Activated naive CD4-positive, alpha-beta T cell treated with anti-CD3 and anti-CD28 coated beads, Interleukin-2, amount 50 U/mL, for 72 hours (primary cell): ENCODE results near the gene RREB1. TPM values are rescaled to one million over a fixed set of nuclear protein-coding genes. Genes with fewer than 3 reads are reported as not detected.

Source experiments
- ATAC-seq, 2 donors: fragments of 150-1000 bp; cut with Tn5 transposase; 2 replicates each; pipeline ENCODE4 v1.10.0; 2021; ENCODE audit warnings: mild to moderate bottlenecking in 2 of 2, moderate library complexity in 2 of 2
- DNase-seq, 2 donors: peaks; one replicate each; pipeline ENCODE4 v3.0.0; 2021 to 2022; ENCODE audit warnings: low spot score in 2 of 2
- H3K27ac Mint-ChIP-seq, 2 donors: one replicate each; pipeline ENCODE4 v1.8.0; 2022; ENCODE audit warnings: mild to moderate bottlenecking in 2 of 2, mixed read lengths in 2 of 2
- H3K36me3 Mint-ChIP-seq, 2 donors: one replicate each; pipeline ENCODE4 v1.8.0; 2022; ENCODE audit warnings: mixed read lengths in 2 of 2
- H3K9me3 Mint-ChIP-seq, 2 donors: one replicate each; pipeline ENCODE4 v1.8.0; 2022; ENCODE audit warnings: mixed read lengths in 2 of 2
- total RNA-seq, 2 donors: library from RNA; stranded (reverse); gene quantifications; one replicate each; pipeline ENCODE4 v1.2.3, GENCODE V29; 2022

Gene RREB1
- total RNA-seq, 2 donors from 2014 or later: 15.0 to 22.4 TPM

DNA sequence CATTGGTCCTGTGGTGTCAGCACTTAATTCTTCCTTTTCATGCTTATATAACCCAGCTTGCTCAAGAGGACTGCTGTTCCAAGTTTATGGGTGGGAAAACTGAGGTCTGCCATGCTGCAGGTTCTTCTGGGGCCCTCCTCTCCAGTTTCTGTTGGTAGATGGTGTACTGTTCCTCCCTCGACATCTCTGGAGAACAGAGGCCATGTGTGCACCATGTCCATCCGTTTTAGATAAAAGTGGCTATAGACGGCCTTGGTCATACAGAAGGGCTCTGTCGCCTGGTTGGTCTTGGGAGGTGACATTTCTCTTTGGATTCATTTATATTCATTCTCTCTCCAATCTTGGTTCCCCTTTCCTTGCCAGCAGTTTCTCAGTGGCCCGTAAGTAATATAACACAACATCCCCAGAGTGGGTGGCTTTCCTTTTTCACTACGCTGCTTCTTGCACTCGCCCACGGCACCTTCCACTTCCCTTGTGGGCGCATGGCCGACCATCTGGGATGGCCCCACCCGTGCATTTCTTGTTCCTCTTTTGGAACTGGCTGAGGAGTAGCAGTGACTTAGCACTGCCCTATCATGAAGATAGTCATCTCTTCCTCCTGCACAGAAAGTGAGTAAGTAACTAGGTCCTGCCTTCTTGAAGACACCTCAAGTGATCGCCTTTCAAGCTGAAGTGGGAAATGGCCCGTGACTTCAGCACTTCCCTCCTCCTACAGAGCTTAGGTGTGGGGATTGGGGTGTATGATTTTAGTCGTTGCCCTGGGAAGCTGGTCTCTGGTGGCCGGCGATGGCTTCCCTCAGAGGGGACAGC is 94.2 kb downstream of the RREB1 start:
- ATAC-seq (peak; percentile 53 to 81), DNase-seq (no peak)
- peak overlapping the region; percentile 29 to 84 for H3K27ac Mint-ChIP-seq
- H3K9me3 Mint-ChIP-seq: no peaks in the 10 kb centered on the region
- peaks cover 10 to 12% of the 10 kb centered on the region in 2 donors for H3K36me3 Mint-ChIP-seq

DNA sequence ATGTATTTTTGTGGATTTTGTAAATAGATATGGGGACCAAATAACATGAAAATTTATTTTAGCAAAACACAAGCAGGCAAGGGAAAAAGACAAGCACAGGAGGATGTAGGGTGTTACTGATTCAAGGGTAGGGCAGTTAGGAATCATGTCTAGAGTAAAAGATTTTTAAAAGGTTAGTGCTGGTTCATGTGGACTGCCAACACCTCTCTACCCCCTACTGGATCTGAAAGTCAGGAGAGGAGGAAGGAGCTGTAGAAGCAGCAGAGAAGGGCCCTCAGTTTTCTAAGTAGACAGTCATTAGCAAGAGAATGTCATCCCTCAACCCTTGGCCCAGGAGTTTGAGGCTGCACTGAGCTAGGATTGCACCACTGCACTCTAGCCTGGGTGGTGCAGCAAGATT is 95.2 kb downstream of the RREB1 start:
- H3K9me3 Mint-ChIP-seq: no peaks in the 10 kb centered on the region
- H3K27ac Mint-ChIP-seq: no peak overlapping the region
- ATAC-seq (no peak), DNase-seq (no peak)
- H3K36me3 Mint-ChIP-seq: peaks cover 10 to 12% of the 10 kb centered on the region in 2 donors

GRCh38 chr6:7203939-7204338 is 96.2 kb downstream of the RREB1 start:
- Mint-ChIP-seq H3K27ac (no peak overlapping the region), H3K9me3 (no peaks in the 10 kb centered on the region), H3K36me3 (peaks cover 10 to 12% of the 10 kb centered on the region in 2 donors)
- no peak for ATAC-seq
- no peak for DNase-seq

GRCh38 chr6:7204726-7205125 is 97.0 kb downstream of the RREB1 start:
- peak overlapping the region in 1 of 2 donors; percentile 65 for H3K27ac Mint-ChIP-seq
- H3K9me3 Mint-ChIP-seq: no peaks in the 10 kb centered on the region
- peaks cover 10 to 12% of the 10 kb centered on the region in 2 donors for H3K36me3 Mint-ChIP-seq
- no peak for DNase-seq
- ATAC-seq: no peak

GRCh38 chr6:7207720-7208119 is 100.0 kb downstream of the RREB1 start:
- Mint-ChIP-seq H3K27ac (no peak overlapping the region), H3K36me3 (peaks cover 4 to 10% of the 10 kb centered on the region in 2 donors), H3K9me3 (no peaks in the 10 kb centered on the region)
- no peak for DNase-seq
- no peak for ATAC-seq

GRCh38 chr6:7213416-7213815 is 105.7 kb downstream of the RREB1 start:
- DNase-seq (no peak), ATAC-seq (no peak)
- H3K27ac Mint-ChIP-seq: peak overlapping the region; percentile 3 to 72
- H3K9me3 Mint-ChIP-seq: no peaks in the 10 kb centered on the region
- peaks cover 4% of the 10 kb centered on the region in 2 donors for H3K36me3 Mint-ChIP-seq

DNA sequence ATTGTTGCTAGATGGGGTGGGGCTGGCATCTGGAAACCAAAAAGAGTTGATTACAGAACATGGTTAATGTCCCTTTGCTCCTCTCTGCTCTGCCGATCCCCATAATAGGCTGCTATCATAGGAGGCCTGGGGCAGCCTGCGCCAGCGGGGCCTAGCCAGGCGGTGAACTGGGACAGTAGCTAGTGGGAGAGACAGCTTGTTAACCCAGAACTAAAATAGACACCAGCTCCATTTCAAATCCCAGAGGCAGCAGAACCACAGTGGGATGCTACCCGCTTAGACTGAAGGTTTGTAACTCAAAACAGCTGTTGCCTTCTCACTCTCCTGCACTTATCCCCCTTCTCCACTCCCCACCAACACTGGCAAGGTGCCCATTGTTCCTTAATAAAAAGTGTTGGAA is 106.7 kb downstream of the RREB1 start:
- H3K36me3 Mint-ChIP-seq: peaks cover 4% of the 10 kb centered on the region in 2 donors
- DNase-seq (no peak), ATAC-seq (no peak)
- peak overlapping the region in 1 of 2 donors; percentile 75 for H3K27ac Mint-ChIP-seq
- H3K9me3 Mint-ChIP-seq: no peaks in the 10 kb centered on the region

DNA sequence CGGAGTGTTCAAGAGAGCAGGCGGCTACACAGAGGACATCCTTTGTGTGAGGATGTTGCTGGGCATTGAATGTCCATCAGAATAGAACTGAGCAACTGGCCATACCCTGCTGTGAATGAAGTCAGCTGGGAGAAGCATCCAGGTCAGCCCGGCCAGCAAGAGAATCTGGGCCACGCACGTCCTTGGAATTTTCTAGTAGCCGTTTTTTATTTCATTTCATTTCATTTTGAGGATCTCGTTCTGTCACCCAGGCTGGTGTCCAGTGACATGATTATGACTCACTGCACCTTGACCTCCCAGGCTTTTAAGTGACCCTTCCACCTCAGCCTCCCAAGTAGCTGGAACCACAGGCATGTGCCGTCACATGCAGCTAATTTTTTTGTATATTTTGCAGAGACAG is 107.4 kb downstream of the RREB1 start:
- no peak for DNase-seq
- Mint-ChIP-seq H3K36me3 (peaks cover 4% of the 10 kb centered on the region in 2 donors), H3K9me3 (no peaks in the 10 kb centered on the region), H3K27ac (peak overlapping the region; percentile 37 to 66)
- no peak for ATAC-seq

DNA sequence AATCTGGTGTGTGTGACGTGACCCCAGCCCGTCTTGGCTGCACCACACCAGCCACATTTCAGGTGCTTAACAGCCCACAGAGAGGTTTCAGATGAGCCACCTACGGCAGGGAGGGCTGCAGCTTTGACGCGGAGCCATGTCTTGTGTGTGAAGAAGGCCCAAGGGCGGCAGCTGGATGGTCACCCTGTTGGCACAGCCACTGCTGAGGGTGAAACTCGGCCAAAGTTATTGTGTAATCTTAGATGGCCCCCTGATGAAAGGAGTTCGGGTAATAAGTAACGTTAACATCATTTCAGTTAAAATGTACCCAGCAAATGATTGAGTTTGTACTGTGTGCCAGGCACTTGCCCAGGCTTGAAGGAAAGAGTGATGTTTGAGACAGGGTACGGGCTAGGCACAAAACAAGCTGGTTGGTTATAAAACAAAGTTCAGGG is 108.1 kb downstream of the RREB1 start:
- DNase-seq: no peak
- H3K27ac Mint-ChIP-seq: peak overlapping the region; percentile 66 to 73
- peak in 1 of 2 donors; percentile 35 for ATAC-seq
- H3K36me3 Mint-ChIP-seq: peaks cover 2 to 4% of the 10 kb centered on the region in 2 donors
- no peaks in the 10 kb centered on the region for H3K9me3 Mint-ChIP-seq

GRCh38 chr6:7216941-7217621 is 109.3 kb downstream of the RREB1 start:
- ATAC-seq: no peak
- H3K36me3 Mint-ChIP-seq: no peaks in the 10 kb centered on the region
- H3K9me3 Mint-ChIP-seq: no peaks in the 10 kb centered on the region
- peak overlapping the region in 1 of 2 donors; percentile 66 for H3K27ac Mint-ChIP-seq
- DNase-seq: no peak

DNA sequence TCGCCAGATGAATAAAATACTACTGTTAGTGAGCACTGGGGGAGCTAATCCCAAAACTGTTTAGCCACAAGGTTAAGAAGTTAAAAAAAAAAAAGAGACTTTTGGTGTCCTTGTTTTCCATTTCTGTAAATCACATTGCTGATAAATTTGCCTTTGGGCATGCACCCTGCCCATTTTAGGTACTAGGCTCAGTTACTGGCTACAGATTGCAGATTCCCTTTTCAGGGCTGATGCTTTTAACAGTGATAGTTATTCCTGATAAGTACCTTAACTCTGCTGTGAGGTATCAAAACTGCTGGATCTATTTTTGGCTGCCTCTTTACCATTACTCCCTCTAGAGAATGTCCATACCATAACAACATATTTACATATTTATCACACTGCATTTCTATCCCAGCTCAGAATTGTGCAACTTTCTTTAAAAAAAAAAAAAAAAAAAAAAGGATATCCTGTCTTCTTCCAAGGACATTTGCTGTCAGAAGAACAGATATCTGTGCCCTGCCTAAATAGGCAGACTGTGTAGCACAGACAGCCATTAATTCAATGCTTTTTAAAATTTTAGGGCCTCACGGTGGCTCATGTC is 110.7 kb downstream of the RREB1 start:
- H3K27ac Mint-ChIP-seq: no peak overlapping the region

GRCh38 chr6:7219310-7219709 is 111.5 kb downstream of the RREB1 start:
- ATAC-seq: peak; percentile 63 to 95
- Mint-ChIP-seq H3K27ac (no peak overlapping the region), H3K36me3 (no peaks in the 10 kb centered on the region), H3K9me3 (no peaks in the 10 kb centered on the region)
- no peak for DNase-seq

More for the DNA sequence above, 110.7 kb downstream of the RREB1 start:
- Mint-ChIP-seq H3K9me3 (no peaks in the 10 kb centered on the region), H3K36me3 (no peaks in the 10 kb centered on the region)
- no peak for DNase-seq
- no peak for ATAC-seq

DNA sequence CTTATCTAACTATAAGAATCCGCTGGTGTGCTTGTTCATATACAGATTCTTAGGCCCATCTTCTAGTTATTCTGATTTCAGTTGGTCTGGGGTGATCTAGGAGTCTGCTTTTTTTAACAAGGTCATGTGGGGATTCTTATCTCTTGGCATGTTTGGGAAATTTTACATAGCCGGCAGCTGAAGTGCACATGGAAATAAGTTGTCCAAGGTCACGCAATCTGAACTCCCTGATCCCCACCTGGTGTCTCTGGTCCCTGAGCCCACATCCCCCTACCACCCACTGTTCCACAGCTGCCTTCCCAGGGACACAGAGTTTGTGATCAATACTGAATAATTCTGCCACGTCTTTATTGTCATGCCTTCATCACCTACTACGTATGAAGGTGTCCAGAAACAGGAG is 114.4 kb downstream of the RREB1 start:
- ATAC-seq (no peak), DNase-seq (no peak)
- Mint-ChIP-seq H3K9me3 (no peaks in the 10 kb centered on the region), H3K27ac (no peak overlapping the region), H3K36me3 (peaks cover 5 to 9% of the 10 kb centered on the region in 2 donors)

GRCh38 chr6:7224731-7225130 is 117.0 kb downstream of the RREB1 start:
- DNase-seq: no peak
- Mint-ChIP-seq H3K36me3 (peaks cover 5 to 16% of the 10 kb centered on the region in 2 donors), H3K9me3 (no peaks in the 10 kb centered on the region), H3K27ac (peak overlapping the region; percentile 29 to 47)
- no peak for ATAC-seq

GRCh38 chr6:7228662-7229375 is 121.1 kb downstream of the RREB1 start:
- H3K36me3 Mint-ChIP-seq: peaks cover 10 to 24% of the 10 kb centered on the region in 2 donors
- DNase-seq: no peak
- no peaks in the 10 kb centered on the region for H3K9me3 Mint-ChIP-seq
- no peak overlapping the region for H3K27ac Mint-ChIP-seq
- ATAC-seq: no peak

- Mint-ChIP-seq H3K27ac (peak overlapping the region in 1 of 2 donors; percentile 50), H3K36me3 (peaks cover 7 to 24% of the 10 kb centered on the region in 2 donors), H3K9me3 (no peaks in the 10 kb centered on the region)
- DNase-seq (no peak), ATAC-seq (no peak)
Observed at GRCh38 chr6:7229376-7230326, 121.9 kb downstream of the RREB1 start.
